GM12873 (cell line): ENCODE measurements around the gene RELB.

Source experiments
- CTCF ChIP-seq: IDR thresholded peaks from 2 replicates; pipeline ENCODE4 v1.5.1; 2012; ENCODE audit warnings: low read depth, mild to moderate bottlenecking, moderate library complexity, low read length, control low read depth; ENCODE audit not compliant: insufficient read depth; ENCODE audit errors: missing control alignments

Gene RELB

GRCh38 chr19:45066921-45067661 is 65.8 kb downstream of the RELB start:
- TF ChIP-seq CTCF = no peak

GRCh38 chr19:45068041-45068440 is 66.8 kb downstream of the RELB start:
- no peak for TF ChIP-seq CTCF

GRCh38 chr19:45069056-45069455 is 67.8 kb downstream of the RELB start:
- TF ChIP-seq CTCF = no peak

GRCh38 chr19:45070214-45070613 is 69.0 kb downstream of the RELB start:
- no peak for TF ChIP-seq CTCF

GRCh38 chr19:45070861-45071544 is 69.7 kb downstream of the RELB start:
- TF ChIP-seq CTCF = no peak

GRCh38 chr19:45071545-45071938 is 70.3 kb downstream of the RELB start:
- no peak for TF ChIP-seq CTCF

- TF ChIP-seq CTCF = no peak
Observed at GRCh38 chr19:45071969-45072790, 70.9 kb downstream of the RELB start.
